Right forelimb (tissue), 1 donor: Measurements from ENCODE around the gene LY6G5C.

Experiments used
- DNase-seq: peaks from one replicate; pipeline ENCODE4 v3.0.0-alpha.2; 2018

Gene LY6G5C

DNA sequence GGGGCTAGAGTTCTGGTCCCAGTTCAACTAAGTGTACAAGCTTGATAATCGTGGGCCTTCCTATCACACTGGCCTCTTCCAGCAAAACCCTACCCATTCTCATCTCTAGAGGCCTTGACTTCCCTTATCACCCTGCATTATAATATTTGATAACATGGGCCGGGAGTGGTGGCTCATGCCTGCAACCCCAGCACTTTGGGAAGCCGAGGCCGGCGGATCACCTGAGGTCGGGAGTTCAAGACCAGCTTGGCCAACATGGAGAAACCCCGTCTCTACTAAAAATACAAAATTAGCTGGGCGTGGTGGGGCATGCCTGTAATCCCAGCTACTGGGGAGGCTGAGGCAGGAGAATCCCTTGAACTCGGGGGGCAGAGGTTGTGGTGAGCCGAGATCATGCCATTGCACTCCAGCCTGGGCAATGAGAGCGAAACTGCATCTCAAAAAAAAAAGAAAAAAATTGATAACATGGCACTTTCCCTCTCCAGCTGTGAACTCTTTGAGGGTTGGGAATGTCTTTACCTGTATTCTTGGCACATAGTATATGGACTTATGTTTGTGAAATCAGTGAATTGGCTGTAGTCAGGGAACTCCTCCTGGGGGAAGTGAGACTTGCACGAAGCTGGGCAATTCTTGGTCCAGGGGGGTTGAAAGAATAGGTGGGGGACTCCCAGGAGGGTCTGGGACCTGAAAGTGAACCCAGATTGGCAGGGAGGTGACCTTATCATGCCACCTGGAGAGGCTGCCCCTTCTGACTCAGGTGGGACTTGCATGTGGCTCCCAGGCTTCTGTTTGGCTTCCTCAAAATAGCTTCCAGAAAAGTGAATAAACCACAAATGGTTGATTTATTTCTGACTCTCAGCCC, 19.4 kb downstream of the LY6G5C start:
- DNase-seq = no peak

DNA sequence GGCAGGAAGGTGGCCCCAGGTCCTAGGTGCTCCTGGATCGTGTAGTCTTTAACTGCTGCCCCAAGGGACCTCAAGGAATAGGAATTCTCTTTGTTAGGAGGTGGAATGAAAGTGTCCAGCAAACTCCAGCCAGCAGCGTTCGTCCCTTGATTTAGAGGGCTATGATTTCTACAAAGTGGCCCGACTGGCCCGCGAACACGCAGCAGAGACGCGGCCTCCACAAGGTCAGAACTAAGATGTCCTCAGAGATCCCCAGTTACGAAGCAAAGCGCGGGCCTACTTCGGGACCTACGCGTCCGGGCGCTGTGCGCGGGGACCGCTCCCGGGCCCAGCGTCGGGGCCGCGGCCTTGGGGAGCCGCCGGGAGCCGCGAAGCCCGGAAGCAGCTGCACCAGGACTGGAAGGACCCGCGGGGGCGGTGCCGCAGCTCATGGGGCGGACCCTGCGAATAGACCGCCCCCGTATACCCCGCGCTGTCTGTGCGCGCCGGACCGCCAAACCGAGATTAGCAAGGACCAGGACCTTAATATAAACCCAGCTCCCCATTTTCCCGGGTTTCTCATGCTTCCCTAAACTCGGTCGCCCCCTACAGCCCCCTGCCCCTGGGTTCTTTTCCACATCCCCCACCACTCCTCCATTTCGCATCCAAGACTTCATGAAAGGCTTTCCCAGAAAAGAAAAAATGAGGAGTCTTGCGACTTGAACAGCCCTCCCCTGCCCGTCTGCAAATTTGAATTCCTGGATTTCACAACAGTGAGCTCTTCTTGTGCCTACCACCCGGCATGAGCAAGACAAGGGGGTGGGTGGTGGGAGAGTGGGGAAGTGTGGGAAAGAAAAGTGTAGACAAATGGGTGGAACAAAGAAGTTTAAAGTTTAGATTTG, 20.2 kb downstream of the LY6G5C start, which contains the start of gene C6orf47:
Gene C6orf47 (minus strand): TSS at position 398 of the 881 bp plus-strand sequence. CDS start 831 bp downstream, outside the sequence.
- DNase-seq = peak; percentile 92

DNA sequence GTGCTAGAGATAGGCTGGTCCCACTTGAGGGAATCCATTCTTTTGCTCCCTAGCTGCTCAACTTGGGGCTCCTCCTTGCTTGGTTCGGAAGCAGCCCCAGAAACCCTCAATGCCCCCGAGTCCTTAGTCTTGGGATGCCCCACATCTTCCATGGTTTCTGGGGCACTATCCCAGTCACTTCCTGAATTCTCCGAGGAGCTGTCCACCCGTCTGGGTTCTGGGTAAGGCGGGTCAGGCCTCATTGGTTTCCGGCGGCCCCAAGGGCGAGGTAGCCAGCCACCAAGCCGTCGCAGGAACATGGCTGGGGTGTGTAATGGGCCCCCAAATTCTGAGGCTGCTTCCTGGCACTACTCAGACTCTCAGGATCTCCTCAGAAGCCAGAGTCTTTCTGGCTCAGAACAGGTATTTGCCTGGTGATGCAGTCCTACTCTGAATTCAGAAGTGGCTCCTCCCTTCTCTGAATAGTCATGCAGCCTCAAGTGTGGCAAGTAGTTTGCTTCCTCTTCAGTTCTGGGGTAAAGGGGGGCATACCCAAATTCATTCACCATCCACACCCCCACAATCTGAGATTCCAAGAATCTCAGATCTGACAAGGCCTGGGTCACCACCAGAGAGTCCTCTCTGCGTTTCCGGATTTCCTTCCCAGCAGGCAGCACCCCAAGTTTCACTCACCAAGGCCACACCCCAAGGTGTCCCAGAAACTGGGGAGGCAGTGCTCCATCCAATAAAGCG, 21.1 kb downstream of the LY6G5C start:
- DNase-seq = no peak

DNA sequence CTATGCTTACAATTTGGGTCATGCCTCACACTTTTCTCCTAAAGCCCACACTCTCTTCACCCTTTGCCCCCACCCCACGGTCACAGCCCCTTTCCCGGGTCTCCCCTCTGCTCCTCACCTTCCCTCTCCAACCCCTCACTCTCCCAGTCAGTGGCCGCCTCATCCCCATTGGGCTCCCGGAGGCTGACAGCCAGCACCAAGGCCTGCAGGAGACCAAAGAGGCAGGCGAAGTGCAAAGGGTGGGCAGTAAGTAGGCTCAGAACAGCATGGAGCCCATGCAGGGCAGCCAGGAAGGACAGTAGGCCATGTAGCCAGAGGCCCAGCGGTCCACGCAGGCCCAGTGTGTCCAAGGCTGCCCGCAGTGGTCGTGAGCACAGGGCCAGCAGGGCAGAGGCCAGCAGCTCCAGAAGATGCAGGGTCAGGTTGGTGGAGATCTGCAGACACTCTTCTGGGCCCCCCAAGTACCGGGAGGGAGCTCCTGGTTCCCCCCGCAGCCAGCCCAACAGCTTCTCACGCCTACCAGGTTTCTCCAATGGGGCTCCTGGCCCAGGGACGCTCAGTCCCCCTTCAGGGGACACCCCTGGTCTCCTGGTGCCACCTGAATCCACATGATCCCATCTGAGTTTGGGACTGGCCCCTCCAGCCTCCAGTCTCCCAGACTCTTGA, 21.8 kb downstream of the LY6G5C start:
- no peak for DNase-seq

DNA sequence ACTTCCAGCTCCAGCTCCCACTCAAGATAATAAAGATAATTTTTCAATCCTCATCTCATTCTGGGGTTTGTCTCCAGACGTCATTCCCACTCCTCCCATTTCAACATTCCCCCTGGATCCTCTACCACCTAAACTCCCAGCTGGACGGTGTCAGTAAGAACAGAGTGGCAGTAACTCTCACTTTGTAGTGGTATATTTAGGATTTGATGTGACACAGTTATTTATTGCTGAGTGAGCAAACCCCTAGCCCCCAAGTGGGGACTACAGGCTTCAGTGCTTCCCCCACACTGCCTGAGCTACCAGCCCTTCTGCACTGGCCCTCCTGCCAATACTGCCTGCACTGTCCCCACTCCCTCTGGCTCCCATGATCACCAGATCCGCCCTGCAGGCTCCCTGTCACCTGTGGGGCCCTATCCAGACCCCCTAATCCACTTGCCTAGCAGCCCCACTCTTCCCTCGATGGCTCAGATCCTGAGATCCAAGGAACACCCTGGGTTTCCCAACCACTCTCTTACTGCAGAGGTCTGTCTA, 22.6 kb downstream of the LY6G5C start:
- DNase-seq = no peak

DNA sequence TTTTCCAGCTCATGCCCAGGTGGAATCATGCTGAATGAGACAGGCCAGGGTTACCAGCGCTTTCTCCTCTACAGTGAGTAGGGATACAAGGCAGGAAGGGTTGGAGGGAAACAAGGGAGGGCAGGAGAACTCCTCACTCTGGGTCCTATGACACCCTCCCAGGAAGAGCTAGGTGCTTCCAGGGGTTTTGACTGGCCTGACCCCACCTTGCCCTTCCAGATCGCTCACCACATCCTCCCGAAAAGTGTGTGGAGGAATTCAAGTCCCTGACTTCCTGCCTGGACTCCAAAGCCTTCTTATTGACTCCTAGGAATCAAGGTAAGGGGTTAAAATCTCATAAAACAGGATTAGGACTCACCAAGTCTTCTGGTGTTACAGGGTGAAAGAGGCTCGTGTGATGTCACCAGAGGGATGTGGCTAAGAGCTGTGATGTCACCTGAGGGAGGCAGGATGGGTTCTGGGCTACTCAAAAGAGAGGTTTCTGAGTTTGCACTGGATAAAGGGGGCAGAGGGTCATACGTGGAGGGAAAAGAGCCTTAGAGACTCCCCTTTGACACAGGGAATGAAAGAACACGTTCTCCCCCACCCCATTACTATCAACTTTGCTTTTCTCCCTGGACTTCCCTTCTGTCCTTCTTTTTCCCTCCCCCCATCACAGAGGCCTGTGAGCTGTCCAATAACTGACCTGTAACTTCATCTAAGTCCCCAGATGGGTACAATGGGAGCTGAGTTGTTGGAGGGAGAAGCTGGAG, 23.3 kb downstream of the LY6G5C start:
- no peak for DNase-seq

DNA sequence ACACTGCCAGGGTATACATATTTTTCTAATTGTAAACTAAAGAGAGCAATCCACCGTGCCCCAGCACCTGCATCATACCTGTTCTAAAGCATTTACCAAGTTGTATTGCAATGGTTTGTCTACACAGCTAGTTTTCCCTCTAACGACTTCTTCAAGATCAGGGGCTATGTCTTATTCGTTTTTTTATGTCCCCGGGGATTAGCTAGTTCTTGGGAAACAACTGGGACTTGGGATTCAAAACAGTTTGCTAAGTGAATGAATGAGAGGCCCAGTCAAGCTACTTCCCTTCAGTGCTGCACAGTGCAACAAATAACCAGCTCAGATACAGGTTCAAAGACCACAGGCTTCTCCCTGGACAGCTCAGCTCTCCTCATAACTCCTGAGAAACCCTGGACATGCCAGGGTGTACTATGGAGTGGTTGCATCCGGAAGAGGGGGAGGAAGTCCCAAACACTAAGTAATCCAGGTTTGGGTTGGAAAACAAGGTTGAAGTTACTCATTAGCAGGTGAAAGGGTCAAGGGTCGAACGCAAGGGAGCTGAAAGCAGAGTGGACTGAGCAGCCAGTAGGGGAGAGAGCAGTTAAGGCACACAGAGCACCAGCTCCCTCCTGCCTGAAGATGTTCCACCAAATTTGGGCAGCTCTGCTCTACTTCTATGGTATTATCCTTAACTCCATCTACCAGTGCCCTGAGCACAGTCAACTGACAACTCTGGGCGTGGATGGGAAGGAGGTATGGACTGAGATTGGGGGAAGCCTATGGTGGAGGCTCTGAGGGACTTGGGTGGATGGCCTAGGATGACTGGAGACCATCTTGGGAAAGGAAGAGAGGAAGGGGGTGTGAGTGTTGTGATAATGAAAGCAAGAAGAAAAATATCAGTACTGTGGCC, 25.3 kb downstream of the LY6G5C start, which contains the start of gene APOM:
Gene APOM (plus strand): TSS at position 546 of the 889 bp plus-strand sequence. CDS start 73 bp downstream, at position 619.
- no peak for DNase-seq

DNA sequence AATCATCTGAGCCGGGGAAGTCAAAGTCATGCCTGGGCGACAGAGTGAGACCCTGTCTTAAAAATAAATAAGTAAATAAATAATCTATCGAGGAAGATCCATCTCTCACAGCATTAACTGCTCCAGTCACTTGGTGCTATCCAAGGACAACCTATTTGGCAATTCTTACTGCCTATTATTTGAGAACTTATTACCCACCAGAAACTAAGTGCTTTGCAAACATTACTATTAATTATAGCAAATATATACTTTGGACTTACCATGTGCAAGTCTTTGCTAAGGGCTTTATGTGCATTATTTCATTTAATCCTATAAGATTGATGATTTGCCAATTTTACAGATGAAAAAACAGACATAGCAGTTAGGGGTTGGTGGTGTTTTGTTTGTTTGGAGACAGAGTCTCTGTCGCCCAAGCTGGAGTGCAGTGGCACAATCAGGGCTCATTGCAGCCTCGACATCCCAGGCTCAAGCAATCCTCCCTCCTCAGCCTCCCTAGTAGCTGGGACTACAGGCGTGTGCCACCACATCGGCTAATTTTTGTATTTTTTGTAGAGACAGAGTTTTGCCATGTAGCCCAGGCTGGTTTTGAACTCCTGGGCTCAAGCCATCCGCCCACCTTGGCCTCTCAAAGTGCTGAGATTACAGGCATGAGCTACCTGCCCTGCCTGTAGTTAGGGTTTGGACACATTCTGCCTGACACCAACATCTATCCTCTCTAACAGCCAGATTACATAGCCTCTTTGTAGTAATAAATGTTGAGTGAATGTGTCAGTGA, 26.1 kb downstream of the LY6G5C start:
- no peak for DNase-seq

DNA sequence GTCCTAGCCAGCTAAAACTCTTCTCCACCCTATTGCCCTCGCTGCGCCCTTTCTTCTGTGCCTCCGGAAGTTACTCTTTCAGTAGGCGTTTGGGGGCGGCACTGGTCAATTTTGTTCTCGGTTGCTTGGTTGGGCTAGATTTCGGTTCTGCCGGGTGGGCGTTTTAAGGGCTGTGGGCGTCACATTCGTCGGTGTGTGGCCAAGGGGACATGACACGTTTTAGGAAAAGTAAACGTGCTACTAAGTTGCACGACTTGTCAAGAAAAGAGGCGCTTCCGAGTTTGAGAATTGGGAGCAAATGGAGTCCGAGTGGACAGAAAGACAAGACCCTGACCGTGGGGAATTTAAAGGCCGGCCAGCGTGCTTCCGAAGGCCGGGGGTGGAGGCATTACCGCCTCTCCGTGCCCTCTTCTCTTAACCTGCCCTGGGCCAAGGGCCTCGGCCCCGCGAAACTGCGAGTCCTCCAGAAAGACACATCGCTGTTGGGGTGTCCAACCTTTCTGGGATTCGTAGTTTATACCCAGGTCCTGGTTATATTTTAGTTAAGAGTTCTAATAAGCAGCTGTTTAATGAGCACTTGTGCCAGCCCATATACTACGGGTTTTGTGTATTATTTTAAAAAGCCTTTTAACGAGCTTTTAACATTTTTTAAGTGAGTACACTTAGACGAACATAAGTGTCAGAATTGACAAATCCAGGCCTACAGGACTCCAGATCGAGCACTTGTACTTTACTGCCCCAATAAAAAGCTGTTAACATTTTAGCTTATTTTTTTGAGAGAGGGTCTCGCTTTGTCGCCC, 27.7 kb downstream of the LY6G5C start:
- no peak for DNase-seq

DNA sequence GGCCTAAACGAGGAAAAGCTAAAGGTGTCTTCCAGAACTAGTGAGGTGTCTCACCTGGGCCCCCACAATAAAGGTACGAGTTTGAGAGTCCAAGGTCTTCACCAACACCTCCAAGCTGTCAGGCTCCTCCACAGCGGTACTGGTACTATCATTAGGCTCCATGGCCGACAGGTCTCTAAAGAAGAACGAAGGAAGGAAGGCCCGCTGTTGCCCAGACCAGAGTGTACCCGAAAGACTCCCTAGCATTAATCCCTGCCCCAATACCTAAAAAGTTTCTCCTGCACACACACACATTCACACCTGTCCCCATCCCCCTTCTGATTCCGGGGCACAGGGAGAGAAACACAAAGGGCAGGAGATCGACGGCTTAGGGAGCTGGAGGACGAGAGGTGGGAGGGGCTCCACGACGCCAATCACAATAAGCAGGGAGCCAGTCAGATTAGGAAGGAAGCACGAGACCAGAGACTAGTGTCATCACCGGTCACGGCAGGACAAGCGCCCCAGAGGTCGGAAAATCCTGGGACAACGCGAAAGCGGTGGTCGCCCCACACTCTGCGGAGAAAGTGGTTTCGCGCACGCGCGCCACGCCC, 29.2 kb downstream of the LY6G5C start:
- DNase-seq = no peak

DNA sequence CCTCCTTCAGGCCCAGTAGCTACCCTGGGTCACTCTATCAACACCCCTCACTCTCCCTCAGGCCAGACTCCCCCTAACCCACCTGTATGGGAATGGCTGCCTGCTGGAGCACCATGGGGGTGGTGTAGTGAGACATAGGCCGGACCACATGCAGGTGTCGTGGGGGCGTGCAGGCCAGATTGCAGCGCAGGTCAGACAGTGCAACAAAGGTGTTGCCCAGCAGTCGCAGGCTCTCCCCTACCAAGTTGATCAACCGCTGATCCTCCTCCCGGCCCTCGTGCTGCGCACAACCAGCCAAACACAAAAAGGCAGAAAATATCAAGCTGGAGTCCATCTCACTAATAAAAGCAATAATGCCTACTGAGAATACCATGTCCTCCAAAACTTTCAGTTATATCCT, 35.5 kb downstream of the LY6G5C start:
- DNase-seq = no peak

DNA sequence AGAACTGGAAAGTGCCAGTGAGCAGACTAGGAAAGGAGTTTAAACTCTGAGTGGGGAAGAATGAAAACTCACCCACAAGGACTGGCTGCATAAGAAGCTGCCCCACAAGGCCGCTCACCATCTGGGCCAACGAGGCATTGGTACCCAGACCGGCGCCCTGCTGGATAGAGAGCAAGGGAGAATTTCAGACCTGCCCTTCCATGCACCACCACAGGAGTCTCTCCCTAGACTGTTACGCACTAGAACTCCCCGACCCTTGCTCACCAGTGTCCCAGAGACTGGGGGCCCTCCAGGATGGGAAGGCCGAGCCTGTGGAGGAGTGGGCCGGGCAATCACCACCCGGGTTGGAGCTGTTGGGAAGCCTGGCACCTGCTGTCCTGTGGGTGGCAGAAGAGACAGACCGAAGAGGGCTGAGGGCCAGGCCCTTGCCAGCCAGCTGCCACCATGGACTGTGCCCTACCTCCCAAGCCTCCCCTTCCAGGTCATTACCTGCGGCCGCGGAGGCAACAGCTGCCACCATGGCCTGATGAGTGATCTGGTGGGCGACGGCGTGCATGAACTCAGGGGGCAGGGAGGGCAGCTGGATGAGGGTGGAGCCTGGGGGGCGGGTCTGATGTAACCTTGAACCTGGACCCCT, 36.9 kb downstream of the LY6G5C start:
- no peak for DNase-seq

DNA sequence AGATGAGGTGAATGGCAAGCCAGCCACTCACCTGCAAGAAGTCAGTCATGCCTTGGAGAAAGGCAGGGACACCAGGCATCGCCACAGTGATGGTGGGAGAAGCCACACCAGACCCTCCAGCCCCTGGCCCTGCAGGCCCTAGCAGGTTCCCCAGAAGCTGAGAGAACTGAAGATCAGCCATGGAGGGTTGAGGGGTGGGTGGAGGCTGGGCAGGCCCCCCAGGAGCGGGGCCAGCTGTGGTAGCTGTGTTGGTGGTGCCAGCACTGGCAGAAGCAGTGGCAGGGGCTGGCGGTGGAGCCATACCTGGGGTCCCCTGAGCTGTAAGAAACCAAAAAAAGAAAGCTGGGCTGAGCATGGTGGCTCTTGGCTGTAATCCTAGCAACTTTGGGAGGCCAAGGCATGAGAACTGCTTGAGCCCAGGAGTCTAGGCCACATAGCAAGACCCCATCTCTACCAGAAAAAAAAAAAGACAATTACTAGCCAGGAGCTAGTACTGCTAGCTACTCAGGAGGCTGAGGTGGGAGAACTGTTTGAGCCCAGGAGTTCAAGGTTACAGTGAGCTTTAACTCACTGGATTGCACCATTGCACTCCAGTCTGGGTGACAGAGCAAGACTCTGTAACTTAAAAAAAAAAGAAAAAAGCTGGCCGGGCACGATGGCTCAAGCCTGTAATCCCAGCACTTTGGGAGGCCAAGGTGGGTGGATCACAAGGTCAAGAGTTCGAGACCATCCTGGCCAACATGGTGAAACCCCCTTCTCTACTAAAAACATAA, 37.9 kb downstream of the LY6G5C start:
- DNase-seq = no peak

DNA sequence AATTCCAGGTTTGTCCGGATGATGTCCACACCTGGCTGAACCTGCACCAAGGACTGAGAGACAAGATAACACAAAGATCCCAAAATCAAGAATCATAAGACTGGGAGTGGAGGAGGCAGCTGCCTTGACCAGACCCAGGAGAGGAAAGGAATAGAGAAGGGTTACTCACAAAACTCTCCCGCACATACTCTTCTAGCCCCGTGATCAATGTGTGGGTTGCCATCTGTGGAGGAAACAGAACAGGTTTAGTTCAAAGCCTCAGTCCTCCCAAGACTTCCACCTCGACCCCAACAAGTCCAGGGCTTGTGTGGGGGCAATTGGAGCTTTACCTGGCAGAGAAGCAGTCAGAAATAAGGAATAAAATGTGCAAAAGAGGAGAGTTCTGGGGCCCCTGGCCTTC, 39.5 kb downstream of the LY6G5C start:
- DNase-seq = no peak

DNA sequence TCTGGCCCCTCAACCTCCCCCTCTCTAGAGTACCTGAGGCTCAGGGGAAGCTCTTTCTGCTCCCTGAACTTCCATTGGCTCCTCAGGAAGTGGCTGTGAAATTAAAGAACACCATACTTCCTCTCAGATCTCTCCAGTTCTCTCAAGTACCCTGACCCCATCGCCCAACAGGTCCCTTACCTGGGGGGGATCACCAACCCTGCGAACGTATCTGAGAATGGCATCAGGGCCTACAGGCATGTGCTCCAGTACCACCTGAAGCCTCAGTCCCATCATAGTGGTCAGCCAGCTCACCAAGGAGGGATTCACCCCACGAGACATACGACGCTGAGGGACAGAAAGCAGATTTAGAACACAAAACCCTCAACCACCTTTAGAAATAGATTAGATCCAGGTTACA, 40.3 kb downstream of the LY6G5C start:
- no peak for DNase-seq

DNA sequence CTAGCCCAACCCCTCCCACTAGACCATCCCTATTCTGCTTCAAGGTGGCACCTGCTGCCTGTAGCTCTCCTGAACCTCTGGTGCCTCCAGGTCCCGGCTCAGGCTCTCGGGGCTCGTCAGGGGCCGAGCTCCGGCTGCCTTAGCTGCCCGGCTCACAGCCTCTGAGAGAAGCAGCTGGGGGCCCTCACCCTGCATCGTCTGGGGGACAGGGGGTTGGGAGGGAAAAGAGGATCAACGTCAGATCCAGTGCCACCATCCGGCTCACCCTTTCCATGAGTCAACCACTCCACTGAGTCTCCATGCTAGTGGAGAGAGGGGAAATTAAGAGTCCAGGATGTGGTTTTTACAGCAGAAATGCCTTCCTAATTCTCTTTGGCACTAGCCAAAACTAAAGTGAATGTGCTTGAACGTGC, 41.4 kb downstream of the LY6G5C start:
- DNase-seq = no peak

DNA sequence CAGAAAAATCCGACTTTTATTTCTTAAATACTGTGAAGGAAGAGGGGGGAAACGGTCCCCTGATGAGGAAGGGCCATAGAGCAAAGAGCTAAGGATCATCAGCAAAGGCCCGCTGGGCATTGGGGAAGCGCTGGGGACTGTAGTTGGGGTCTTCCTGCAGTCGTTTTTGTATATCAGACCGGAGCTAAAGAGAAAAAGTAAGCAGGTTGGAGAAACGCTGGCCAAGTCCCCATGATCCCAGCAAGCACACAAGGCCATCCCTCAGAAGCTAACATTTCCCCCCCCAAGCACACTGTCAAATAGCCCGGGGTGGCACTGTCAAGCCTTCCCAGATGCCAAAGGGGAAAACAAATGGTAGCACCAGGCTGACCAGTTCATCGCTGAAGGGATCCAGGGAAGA, 41.8 kb downstream of the LY6G5C start:
- no peak for DNase-seq
